ENCODE measurements around the gene FAM163B. TPM values are rescaled to one million over a fixed set of nuclear protein-coding genes. Genes with fewer than 3 reads are reported as not detected.

Gene FAM163B
- total RNA-seq, 2 donors from 2014 or later: 0.78 TPM; not detected in 1

DNA sequence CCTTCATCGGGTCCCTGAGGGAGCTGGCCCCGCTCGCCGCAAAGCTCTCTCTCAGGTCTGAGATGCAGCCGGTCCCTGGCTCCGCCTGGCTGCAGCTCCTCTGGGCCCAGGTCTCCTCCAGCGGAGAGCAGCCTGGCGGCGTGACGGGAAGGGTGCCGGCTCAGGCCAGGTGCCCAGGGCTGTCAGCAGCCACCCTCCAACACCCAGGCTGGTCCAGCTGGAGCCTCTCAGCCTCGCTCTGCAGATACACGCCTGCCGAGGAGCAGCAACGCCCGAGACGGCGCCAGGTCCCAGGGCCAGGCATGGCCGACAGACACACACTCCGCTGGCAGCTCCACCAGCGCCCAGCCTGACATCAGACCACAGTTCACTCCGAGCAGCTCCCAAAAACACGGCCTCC, 25.6 kb downstream of the FAM163B start:
- TF ChIP-seq, protein P1, sequence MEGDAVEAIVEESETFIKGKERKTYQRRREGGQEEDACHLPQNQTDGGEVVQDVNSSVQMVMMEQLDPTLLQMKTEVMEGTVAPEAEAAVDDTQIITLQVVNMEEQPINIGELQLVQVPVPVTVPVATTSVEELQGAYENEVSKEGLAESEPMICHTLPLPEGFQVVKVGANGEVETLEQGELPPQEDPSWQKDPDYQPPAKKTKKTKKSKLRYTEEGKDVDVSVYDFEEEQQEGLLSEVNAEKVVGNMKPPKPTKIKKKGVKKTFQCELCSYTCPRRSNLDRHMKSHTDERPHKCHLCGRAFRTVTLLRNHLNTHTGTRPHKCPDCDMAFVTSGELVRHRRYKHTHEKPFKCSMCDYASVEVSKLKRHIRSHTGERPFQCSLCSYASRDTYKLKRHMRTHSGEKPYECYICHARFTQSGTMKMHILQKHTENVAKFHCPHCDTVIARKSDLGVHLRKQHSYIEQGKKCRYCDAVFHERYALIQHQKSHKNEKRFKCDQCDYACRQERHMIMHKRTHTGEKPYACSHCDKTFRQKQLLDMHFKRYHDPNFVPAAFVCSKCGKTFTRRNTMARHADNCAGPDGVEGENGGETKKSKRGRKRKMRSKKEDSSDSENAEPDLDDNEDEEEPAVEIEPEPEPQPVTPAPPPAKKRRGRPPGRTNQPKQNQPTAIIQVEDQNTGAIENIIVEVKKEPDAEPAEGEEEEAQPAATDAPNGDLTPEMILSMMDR (IDR thresholded peaks at IDR 0.05): no peak
- no peak for TF ChIP-seq POLR2A (IDR thresholded peaks at IDR 0.05)
- peaks cover 0 to 12% of the 10 kb centered on the region in 2 donors for H3K27me3 ChIP-seq
- H3K9me3 ChIP-seq: no peaks in the 10 kb centered on the region
- no peak for ATAC-seq
- no peaks in the 10 kb centered on the region for H3K4me1 ChIP-seq
- DNase-seq: no peak
- intact Hi-C loops (cut with DNase I): no loop called here
- H3K27ac ChIP-seq: no peak overlapping the region
- no peaks in the 10 kb centered on the region for H3K36me3 ChIP-seq (replicated peaks in 1 of 2; ENCODE audit: insufficient read depth in 1 of 2, low read depth in 2 of 2)
- H3K4me3 ChIP-seq: no peak overlapping the region
- 69 to 74% methylated on average over 18 to 23 of the region's 23 CpGs for WGBS, 2 donors

DNA sequence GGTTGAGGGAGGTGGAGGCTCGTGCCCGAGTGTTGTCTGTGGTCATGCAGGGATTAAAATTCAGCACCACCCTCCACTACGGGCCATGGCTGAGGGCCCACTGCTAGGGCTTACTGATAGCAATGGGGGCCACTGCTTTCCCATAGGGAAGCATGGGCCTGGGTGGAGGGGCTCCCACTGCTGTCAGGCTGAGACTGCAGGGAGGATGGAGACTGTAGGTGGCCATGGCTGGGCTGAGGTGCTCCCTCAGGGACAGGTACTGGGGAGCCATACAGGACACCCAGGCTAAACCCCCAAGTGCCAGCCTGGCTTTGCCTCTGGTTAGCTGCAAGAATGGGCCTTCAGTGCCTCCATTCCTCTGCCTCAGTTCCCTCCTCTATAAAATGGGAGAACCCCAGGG, 26.1 kb downstream of the FAM163B start:
- Histone ChIP-seq H3K9me3 (no peaks in the 10 kb centered on the region), H3K27ac (no peak overlapping the region), H3K36me3 (replicated peaks in 1 of 2; ENCODE audit: insufficient read depth in 1 of 2, low read depth in 2 of 2) (no peaks in the 10 kb centered on the region), H3K4me1 (no peaks in the 10 kb centered on the region), H3K4me3 (no peak overlapping the region), H3K27me3 (peaks cover 0 to 12% of the 10 kb centered on the region in 2 donors)
- intact Hi-C loops (cut with DNase I): no loop called here
- TF ChIP-seq, protein P1 (IDR thresholded peaks at IDR 0.05): no peak
- no peak for TF ChIP-seq POLR2A (IDR thresholded peaks at IDR 0.05)
- no peak for DNase-seq
- 67% methylated on average over 3 of the region's 3 CpGs; no CpG with 5 or more reads in 1 of the 2 donors for WGBS, 2 donors
- ATAC-seq: no peak

DNA sequence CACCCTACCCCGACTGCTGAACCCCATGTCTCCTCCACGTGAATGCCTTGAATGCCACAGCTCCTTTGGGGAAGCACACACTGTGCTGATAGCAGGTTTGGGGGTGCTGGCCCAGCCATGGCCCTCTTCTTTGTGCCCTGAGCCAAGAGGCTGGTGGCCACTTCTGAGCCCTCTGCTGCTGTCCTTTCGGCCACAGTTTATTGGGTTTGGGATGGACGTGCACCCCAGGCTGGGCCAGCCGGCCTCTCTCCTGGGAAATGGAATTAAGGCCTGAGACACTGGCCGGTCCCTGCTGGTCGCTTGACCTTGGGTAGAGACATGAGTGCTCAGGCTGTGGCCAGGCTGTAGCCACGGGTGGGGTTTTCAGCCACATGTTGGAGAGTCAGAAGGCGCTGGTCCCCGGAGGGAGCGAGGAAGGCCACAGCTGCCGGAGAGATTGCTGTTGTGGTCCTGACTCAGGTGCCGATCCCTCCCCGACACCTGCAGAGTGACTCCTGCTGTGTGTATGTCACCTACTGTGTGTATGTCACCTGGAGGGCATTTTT, 26.6 kb downstream of the FAM163B start:
- ATAC-seq: no peak
- 87% methylated on average over 7 to 14 of the region's 14 CpGs for WGBS, 2 donors
- intact Hi-C loops (cut with DNase I): no loop called here
- H3K9me3 ChIP-seq: no peaks in the 10 kb centered on the region
- H3K27ac ChIP-seq: no peak overlapping the region
- no peaks in the 10 kb centered on the region for H3K4me1 ChIP-seq
- H3K4me3 ChIP-seq: no peak overlapping the region
- no peak for DNase-seq
- H3K27me3 ChIP-seq: peaks cover 0 to 12% of the 10 kb centered on the region in 2 donors
- no peaks in the 10 kb centered on the region for H3K36me3 ChIP-seq (replicated peaks in 1 of 2; ENCODE audit: insufficient read depth in 1 of 2, low read depth in 2 of 2)
- TF ChIP-seq, protein P1 (IDR thresholded peaks at IDR 0.05): no peak

DNA sequence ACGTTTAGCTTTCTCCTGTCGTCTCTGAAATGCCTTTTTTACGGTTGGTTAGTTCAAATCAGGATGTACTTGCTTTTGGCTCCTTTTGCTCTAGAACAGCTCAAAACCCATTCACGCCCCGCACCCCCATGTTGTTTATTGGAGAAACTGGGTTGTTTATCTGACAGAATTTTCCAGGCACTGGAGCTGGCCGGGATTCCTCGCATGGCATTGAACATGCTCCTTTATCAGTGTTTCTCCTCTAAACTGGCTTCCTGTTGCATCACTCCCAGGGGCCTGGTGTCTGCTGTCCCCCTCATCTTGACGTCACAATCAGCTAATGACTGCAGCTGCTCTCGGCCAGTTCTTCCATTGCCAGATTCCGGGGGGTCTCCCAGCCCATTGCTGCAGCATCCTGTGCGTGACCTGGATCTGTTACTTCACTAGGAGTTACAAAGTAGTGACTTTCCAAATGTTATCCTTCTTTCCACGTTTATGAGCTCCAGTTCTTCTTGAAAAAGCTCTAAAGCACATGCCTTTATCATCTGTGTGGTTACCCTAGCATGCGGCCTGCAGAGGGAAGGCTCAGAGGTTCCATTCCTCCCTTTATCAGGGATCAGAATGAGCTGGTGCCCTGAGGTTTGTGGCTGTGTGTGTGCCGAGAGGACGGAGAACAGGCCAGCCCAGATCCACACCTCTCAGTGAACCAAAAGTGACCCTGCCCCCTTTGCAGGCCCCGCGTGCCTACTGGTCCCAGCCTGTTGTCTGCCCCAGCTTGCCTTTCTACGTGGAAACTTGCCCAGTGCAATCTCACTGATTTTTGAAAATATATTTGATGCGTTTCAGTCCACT, 27.5 kb downstream of the FAM163B start:
- intact Hi-C loops (cut with DNase I): no loop called here
- H3K9me3 ChIP-seq: no peaks in the 10 kb centered on the region
- peak; percentile 24 for ATAC-seq
- TF ChIP-seq, protein P1 (IDR thresholded peaks at IDR 0.05): no peak
- H3K4me1 ChIP-seq: no peaks in the 10 kb centered on the region
- H3K27ac ChIP-seq: no peak overlapping the region
- H3K27me3 ChIP-seq: peaks cover 0 to 12% of the 10 kb centered on the region in 2 donors
- H3K36me3 ChIP-seq (replicated peaks in 1 of 2; ENCODE audit: insufficient read depth in 1 of 2, low read depth in 2 of 2): no peaks in the 10 kb centered on the region
- 65 to 73% methylated on average over 18 to 19 of the region's 19 CpGs for WGBS, 2 donors
- no peak overlapping the region for H3K4me3 ChIP-seq
- peak in 1 of 4 donors; percentile 20 for DNase-seq
